IMR-90 (cell line): ENCODE measurements around the gene AKAP6. TPM values are rescaled to one million over a fixed set of nuclear protein-coding genes. Genes with fewer than 3 reads are reported as not detected.

Experiments used
- ATAC-seq: fragments of 200-7000 bp; cut with Tn5 transposase; 2 replicates; pipeline ENCODE4 v1.9.1; 2020; ENCODE audit warnings: low read depth, mild to moderate bottlenecking, moderate library complexity
- BruUV-seq: library from RNA; stranded (reverse); fragments of 400-500 nt; replicated peaks from 2 replicates; lab custom pipeline; 2021; lab: Mats Ljungman, UMichigan
- CTCF ChIA-PET: fragments of 300-600 bp; formaldehyde crosslinking; extraction: SDS; loops from one replicate; lab custom pipeline; 2021; ENCODE audit warnings: antibody characterized with exemption; lab: Yijun Ruan, JAX
- POLR2A ChIA-PET: fragments of 300-600 bp; sonication (Branson Sonifier 250); formaldehyde crosslinking; loops from one replicate; lab custom pipeline; 2022; ENCODE audit warnings: antibody characterized with exemption; ENCODE audit not compliant: unreplicated experiment; lab: Charles Lee
- DNase-seq: peaks from one replicate; pipeline ENCODE4 v3.0.0; 2013
- H2AFZ ChIP-seq: replicated peaks from 2 replicates; pipeline ENCODE3; 2013; ENCODE audit warnings: low read length, mild to moderate bottlenecking; ENCODE audit not compliant: poor library complexity
- H2AK5ac ChIP-seq: 2 replicates; pipeline ENCODE4 v1.6.1; 2013; ENCODE audit warnings: low read depth, low read length, inconsistent platforms
- H2AK9ac ChIP-seq: replicated peaks from 2 replicates; pipeline ENCODE3; 2013; ENCODE audit warnings: mild to moderate bottlenecking, low read depth, low read length, moderate library complexity; ENCODE audit not compliant: poor library complexity
- H2BK120ac ChIP-seq: 2 replicates; pipeline ENCODE4 v1.6.1; 2013; ENCODE audit warnings: low read depth, low read length, inconsistent platforms
- H2BK15ac ChIP-seq: 3 replicates; pipeline ENCODE4 v1.6.1; 2013; ENCODE audit warnings: low read depth, low read length, inconsistent platforms
- H2BK20ac ChIP-seq: 2 replicates; pipeline ENCODE4 v1.6.1; 2013; ENCODE audit warnings: low read depth, mild to moderate bottlenecking, inconsistent platforms, low read length, moderate library complexity
- H2BK5ac ChIP-seq: 2 replicates; pipeline ENCODE4 v1.6.1; 2013; ENCODE audit warnings: mild to moderate bottlenecking, low read depth, low read length, inconsistent platforms; ENCODE audit not compliant: poor library complexity, severe bottlenecking
- H3K14ac ChIP-seq: replicated peaks from 2 replicates; pipeline ENCODE4 v1.6.1; 2013; ENCODE audit warnings: low read depth, low read length, inconsistent platforms
- H3K18ac ChIP-seq: 2 replicates; pipeline ENCODE4 v1.6.1; 2013; ENCODE audit warnings: low read depth, low read length, control low read depth
- H3K23ac ChIP-seq: 2 replicates; pipeline ENCODE4 v1.6.1; 2013; ENCODE audit warnings: low read depth, low read length, inconsistent platforms
- H3K27ac ChIP-seq: 2 replicates; pipeline ENCODE4 v1.5.1; 2013; ENCODE audit warnings: mild to moderate bottlenecking, control low read depth, low read length; ENCODE audit not compliant: insufficient read depth
- H3K27me3 ChIP-seq: 2 replicates; pipeline ENCODE4 v1.6.1; 2013; ENCODE audit warnings: low read length; ENCODE audit not compliant: control insufficient read depth, insufficient read depth
- H3K36me3 ChIP-seq: 2 replicates; pipeline ENCODE4 v1.6.1; 2013; ENCODE audit warnings: low read length, mixed read lengths; ENCODE audit not compliant: control insufficient read depth, insufficient read depth
- H3K4ac ChIP-seq: 2 replicates; pipeline ENCODE4 v1.6.1; 2013; ENCODE audit warnings: low read depth, low read length, inconsistent platforms
- H3K4me1 ChIP-seq: 2 replicates; pipeline ENCODE4 v1.6.1; 2013; ENCODE audit warnings: low read length, mixed read lengths; ENCODE audit not compliant: control insufficient read depth, insufficient read depth
- H3K4me2 ChIP-seq: 2 replicates; pipeline ENCODE4 v1.6.1; 2013; ENCODE audit warnings: low read depth, mild to moderate bottlenecking, control low read depth, low read length, moderate library complexity
- H3K4me3 ChIP-seq: 2 replicates; pipeline ENCODE4 v1.5.1; 2013; ENCODE audit warnings: low read depth, mild to moderate bottlenecking, control low read depth, low read length, moderate library complexity; ENCODE audit not compliant: insufficient read depth
- H3K56ac ChIP-seq: 2 replicates; pipeline ENCODE4 v1.6.1; 2013; ENCODE audit warnings: low read length, inconsistent platforms; ENCODE audit not compliant: insufficient read depth; ENCODE audit errors: extremely low read depth
- H3K79me1 ChIP-seq, 2 experiments: 2 replicates each; pipeline ENCODE4 v1.6.1; 2013; ENCODE audit warnings: low read length in 2 of 2, inconsistent platforms in 1 of 2, low read depth in 1 of 2
- H3K9ac ChIP-seq: 2 replicates; pipeline ENCODE4 v1.6.1; 2013; ENCODE audit warnings: low read depth, low read length, control low read depth
- H3K9me1 ChIP-seq: 2 replicates; pipeline ENCODE4 v1.6.1; 2013; ENCODE audit warnings: low read length, inconsistent platforms; ENCODE audit not compliant: insufficient read depth
- H3K9me3 ChIP-seq: 2 replicates; pipeline ENCODE4 v1.6.1; 2013; ENCODE audit warnings: low read length; ENCODE audit not compliant: control insufficient read depth, insufficient read depth
- H4K20me1 ChIP-seq: 2 replicates; pipeline ENCODE4 v1.6.1; 2013; ENCODE audit warnings: low read length, inconsistent platforms; ENCODE audit not compliant: insufficient read depth
- H4K5ac ChIP-seq: 2 replicates; pipeline ENCODE4 v1.6.1; 2013; ENCODE audit warnings: mild to moderate bottlenecking, low read depth, low read length, control low read depth
- H4K8ac ChIP-seq, 2 experiments: 2 replicates each; pipeline ENCODE4 v1.6.1; 2013; ENCODE audit warnings: low read depth in 2 of 2, low read length in 2 of 2, control low read depth in 1 of 2, inconsistent platforms in 1 of 2
- H4K91ac ChIP-seq: 2 replicates; pipeline ENCODE4 v1.6.1; 2013; ENCODE audit warnings: low read depth, low read length, inconsistent platforms; ENCODE audit not compliant: insufficient read depth
- BHLHE40 ChIP-seq: fragments of 150-350 bp; IDR thresholded peaks from 2 replicates; pipeline ENCODE4 v1.6.1; 2016; ENCODE audit warnings: mild to moderate bottlenecking, low read depth, low read length
- CEBPB ChIP-seq: IDR thresholded peaks from 2 replicates; pipeline ENCODE4 v1.6.1; 2012; ENCODE audit warnings: low read depth, low read length, improper control_type of control experiment
- CHD1 ChIP-seq: IDR thresholded peaks from 2 replicates; pipeline ENCODE4 v1.6.1; 2012; ENCODE audit warnings: low read depth, low read length, improper control_type of control experiment
- CTCF ChIP-seq: conservative IDR thresholded peaks from 2 replicates; pipeline ENCODE4 v1.5.1; 2012; ENCODE audit warnings: mild to moderate bottlenecking, low read depth, low read length, improper control_type of control experiment
- FOS ChIP-seq: fragments of 150-350 bp; IDR thresholded peaks from 2 replicates; pipeline ENCODE4 v1.6.1; 2016; ENCODE audit warnings: low read depth, low read length
- MAFK ChIP-seq: IDR thresholded peaks from 2 replicates; pipeline ENCODE4 v1.6.1; 2012; ENCODE audit warnings: low read depth, low read length, improper control_type of control experiment
- MAZ ChIP-seq: IDR thresholded peaks from 2 replicates; pipeline ENCODE4 v1.6.1; 2012; ENCODE audit warnings: low read depth, mild to moderate bottlenecking, low read length, improper control_type of control experiment, moderate library complexity, borderline replicate concordance
- MXI1 ChIP-seq: IDR thresholded peaks from 2 replicates; pipeline ENCODE4 v1.6.1; 2012; ENCODE audit warnings: low read depth, mild to moderate bottlenecking, low read length, moderate library complexity, borderline replicate concordance
- NFE2L2 ChIP-seq: fragments of 150-350 bp; IDR thresholded peaks from 2 replicates; pipeline ENCODE4 v1.6.1; 2016; ENCODE audit warnings: low read depth, mild to moderate bottlenecking, low read length
- POLR2A ChIP-seq: IDR thresholded peaks from 2 replicates; pipeline ENCODE4 v1.6.1; 2012; ENCODE audit warnings: mild to moderate bottlenecking, low read depth, low read length
- RAD21 ChIP-seq: IDR thresholded peaks from 2 replicates; pipeline ENCODE4 v1.6.1; 2012; ENCODE audit warnings: low read length, improper control_type of control experiment
- RCOR1 ChIP-seq: IDR thresholded peaks from 2 replicates; pipeline ENCODE4 v1.6.1; 2012; ENCODE audit warnings: mild to moderate bottlenecking, low read length, improper control_type of control experiment; ENCODE audit not compliant: insufficient replicate concordance
- RFX5 ChIP-seq: IDR thresholded peaks from 2 replicates; pipeline ENCODE4 v1.8.0; 2012; ENCODE audit warnings: low read depth, mild to moderate bottlenecking, low read length, moderate library complexity
- SMC3 ChIP-seq: fragments of 150-350 bp; IDR thresholded peaks from 2 replicates; pipeline ENCODE4 v1.6.1; 2016; ENCODE audit warnings: low read depth, mild to moderate bottlenecking, antibody characterized with exemption, low read length, moderate library complexity
- WGBS, 2 experiments: methylation state at CpG; one replicate each; pipeline versions ENCODE4 v1.1.5 to v1.1.7; 2013; ENCODE audit warnings: missing lambda C conversion rate in 2 of 2; ENCODE audit not compliant: insufficient read length in 1 of 2; ENCODE audit errors: extremely low coverage in 2 of 2; 5-methylcytosine and 5-hydroxymethylcytosine counted together
- dilution Hi-C: fragments of 300-500 bp; cut with HindIII; formaldehyde crosslinking; loops from one replicate; pipeline ENCODE4 v1.14.3; 2018; ENCODE audit warnings: low sequenced_read_pairs; ENCODE audit not compliant: unreplicated experiment
- in situ Hi-C: fragments of 300-500 bp; cut with MboI; formaldehyde crosslinking; loops from 3 replicates; pipeline ENCODE4 v1.14.3; 2019; ENCODE audit warnings: low sequenced_read_pairs, inconsistent platforms, mixed read lengths
- intact Hi-C: fragments of 100-400 bp; cut with micrococcal nuclease; formaldehyde crosslinking; loops from 2 replicates; pipeline ENCODE4 v1.10.0; 2022
- polyA plus RNA-seq, 3 experiments: library from polyadenylated mRNA; depleted of rRNA; stranded (reverse); fragments of >200 nt; gene quantifications; 2 replicates each; pipeline ENCODE4 v1.2.3, GENCODE V29; 2012; ENCODE audit warnings: low replicate concordance in 1 of 3
- total RNA-seq: library from RNA; depleted of rRNA; stranded (reverse); fragments of >200 nt; gene quantifications from 2 replicates; pipeline ENCODE4 v1.2.3, GENCODE V29; 2012
- TF ChIP-seq, protein P1 (sequence below): fragments of 150-350 bp; IDR thresholded peaks from 2 replicates; pipeline ENCODE4 v1.6.1; 2017; ENCODE audit warnings: mild to moderate bottlenecking, antibody characterized with exemption, low read length, low read depth
- TF ChIP-seq, protein P2 (sequence below): fragments of 150-350 bp; IDR thresholded peaks from 2 replicates; pipeline ENCODE4 v1.6.1; 2016; ENCODE audit warnings: low read depth, mild to moderate bottlenecking, low read length, moderate library complexity, borderline replicate concordance

Gene AKAP6
- total and polyA plus RNA-seq, 2 of the 4 experiments (the other 2 are of a cell fraction) = 0.22 to 1.6 TPM

GRCh38 chr14:32602699-32603098, 273.6 kb downstream of the AKAP6 start:
- Histone ChIP-seq H2BK120ac (no peak overlapping the region), H3K79me1 (no peaks in the 10 kb centered on the region), H4K8ac (no peak overlapping the region), H3K9ac (no peak overlapping the region), H3K18ac (no peak overlapping the region), H4K20me1 (no peaks in the 10 kb centered on the region), H3K4me2 (no peak overlapping the region), H3K4me3 (no peak overlapping the region), H3K27ac (no peak overlapping the region), H3K14ac (no peak overlapping the region; the same call in 1 of the 2 replicates), H4K5ac (no peak overlapping the region), H3K4ac (no peak overlapping the region), H2AK9ac (no peak overlapping the region), H4K91ac (no peak overlapping the region), H2BK20ac (no peak overlapping the region), H3K27me3 (no peaks in the 10 kb centered on the region), H2AFZ (no peak overlapping the region), H3K36me3 (no peaks in the 10 kb centered on the region), H3K4me1 (peaks cover 2% of the 10 kb centered on the region), H3K23ac (no peak overlapping the region), H2AK5ac (no peak overlapping the region), H3K56ac (no peak overlapping the region), H2BK5ac (no peak overlapping the region), H3K9me1 (no peaks in the 10 kb centered on the region), H3K9me3 (no peaks in the 10 kb centered on the region), H2BK15ac (no peak overlapping the region; the same call in 2 of the 3 replicates)
- ATAC-seq (no peak), DNase-seq (no peak)
- 83% methylated on average over 1 of the region's 7 CpGs; no CpG with 5 or more reads in 1 of the 2 experiments for WGBS, 2 experiments
- in situ Hi-C loops = no loop called here
- intact Hi-C loops = no loop called here
- dilution Hi-C loops = no loop called here
- ChIA-PET CTCF (interaction anchor here (1.4 kb wide), 1 partner anchor 9 kb away, joined by 3 read pairs; no protein-coding TSS in a partner anchor), POLR2A (no interaction called here)
- no TSS peak for BruUV-seq
- TF ChIP-seq NFE2L2 (no peak), RCOR1 (no peak), BHLHE40 (no peak), MAZ (no peak), RFX5 (no peak), CHD1 (no peak), POLR2A (no peak), MXI1 (no peak), CEBPB (no peak), MAFK (no peak), CTCF (no peak), FOS (no peak), SMC3 (no peak), RAD21 (no peak)
- TF ChIP-seq, protein P1, sequence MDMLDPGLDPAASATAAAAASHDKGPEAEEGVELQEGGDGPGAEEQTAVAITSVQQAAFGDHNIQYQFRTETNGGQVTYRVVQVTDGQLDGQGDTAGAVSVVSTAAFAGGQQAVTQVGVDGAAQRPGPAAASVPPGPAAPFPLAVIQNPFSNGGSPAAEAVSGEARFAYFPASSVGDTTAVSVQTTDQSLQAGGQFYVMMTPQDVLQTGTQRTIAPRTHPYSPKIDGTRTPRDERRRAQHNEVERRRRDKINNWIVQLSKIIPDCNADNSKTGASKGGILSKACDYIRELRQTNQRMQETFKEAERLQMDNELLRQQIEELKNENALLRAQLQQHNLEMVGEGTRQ = no peak
- TF ChIP-seq, protein P2, sequence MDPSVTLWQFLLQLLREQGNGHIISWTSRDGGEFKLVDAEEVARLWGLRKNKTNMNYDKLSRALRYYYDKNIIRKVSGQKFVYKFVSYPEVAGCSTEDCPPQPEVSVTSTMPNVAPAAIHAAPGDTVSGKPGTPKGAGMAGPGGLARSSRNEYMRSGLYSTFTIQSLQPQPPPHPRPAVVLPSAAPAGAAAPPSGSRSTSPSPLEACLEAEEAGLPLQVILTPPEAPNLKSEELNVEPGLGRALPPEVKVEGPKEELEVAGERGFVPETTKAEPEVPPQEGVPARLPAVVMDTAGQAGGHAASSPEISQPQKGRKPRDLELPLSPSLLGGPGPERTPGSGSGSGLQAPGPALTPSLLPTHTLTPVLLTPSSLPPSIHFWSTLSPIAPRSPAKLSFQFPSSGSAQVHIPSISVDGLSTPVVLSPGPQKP = no peak
